ENCODE measurements around the gene TRAPPC11. TPM values are rescaled to one million over a fixed set of nuclear protein-coding genes. Genes with fewer than 3 reads are reported as not detected.
"Not testable (repeated sequence)": the region's sequence is repeated elsewhere in the genome, so short reads cannot be mapped to it uniquely, and the experiment has no call there.

The TRAPPC11 gene
- total RNA-seq, 4 donors from 2014 or later, result 40.6 to 74.2 (median 49.2) TPM

- 83% methylated on average over 6 of the region's 6 CpGs for WGBS
- Histone ChIP-seq H3K36me3 (no peaks in the 10 kb centered on the region), H3K27ac (no peak overlapping the region), H3K27me3 (no peaks in the 10 kb centered on the region), H3K9me3 (no peaks in the 10 kb centered on the region), H3K4me3 (no peak overlapping the region), H3K4me1 (no peaks in the 10 kb centered on the region)
- DNase-seq (ENCODE audit: low spot score in 2 of 2), result no peak
- TF ChIP-seq POLR2AphosphoS5 (IDR thresholded peaks at IDR 0.05) (no peak), CTCF (IDR thresholded peaks at IDR 0.05) (no peak), POLR2A (IDR thresholded peaks at IDR 0.05) (no peak), EP300 (IDR thresholded peaks at IDR 0.05) (no peak)
These were observed 32.9 kb upstream of the TRAPPC11 start for GRCh38 chr4:183626168-183626567.

GRCh38 chr4:183627286-183627685 is 31.8 kb upstream of the TRAPPC11 start:
- H3K4me3 ChIP-seq; H3K27me3 ChIP-seq; H3K27ac ChIP-seq; H3K4me1 ChIP-seq; H3K9me3 ChIP-seq; H3K36me3 ChIP-seq; DNase-seq (ENCODE audit: low spot score in 2 of 2): not testable (repeated sequence)
- 84% methylated on average over 4 of the region's 5 CpGs for WGBS

GRCh38 chr4:183627979-183628588 is 31.0 kb upstream of the TRAPPC11 start:
- WGBS, result 87% methylated on average over 12 of the region's 12 CpGs
- Histone ChIP-seq H3K4me3 (no peak overlapping the region), H3K27ac (no peak overlapping the region), H3K27me3 (no peaks in the 10 kb centered on the region), H3K36me3 (no peaks in the 10 kb centered on the region), H3K4me1 (no peaks in the 10 kb centered on the region), H3K9me3 (no peaks in the 10 kb centered on the region)
- no peak for DNase-seq (ENCODE audit: low spot score in 2 of 2)
- no peak for TF ChIP-seq EP300 (IDR thresholded peaks at IDR 0.05)
- TF ChIP-seq CTCF (IDR thresholded peaks at IDR 0.05), result no peak
- TF ChIP-seq POLR2AphosphoS5 (IDR thresholded peaks at IDR 0.05), result no peak
- TF ChIP-seq POLR2A (IDR thresholded peaks at IDR 0.05), result no peak

- no peak for TF ChIP-seq POLR2AphosphoS5 (IDR thresholded peaks at IDR 0.05)
- no peak for TF ChIP-seq EP300 (IDR thresholded peaks at IDR 0.05)
- TF ChIP-seq CTCF (IDR thresholded peaks at IDR 0.05), result no peak
- no peak for TF ChIP-seq POLR2A (IDR thresholded peaks at IDR 0.05)
- 86% methylated on average over 11 of the region's 11 CpGs for WGBS
- H3K9me3 ChIP-seq, result no peaks in the 10 kb centered on the region
- H3K27me3 ChIP-seq, result no peaks in the 10 kb centered on the region
- no peaks in the 10 kb centered on the region for H3K36me3 ChIP-seq
- H3K4me1 ChIP-seq, result no peaks in the 10 kb centered on the region
- no peak for DNase-seq (ENCODE audit: low spot score in 2 of 2)
- no peak overlapping the region for H3K4me3 ChIP-seq
- no peak overlapping the region for H3K27ac ChIP-seq
These were observed 27.4 kb upstream of the TRAPPC11 start for GRCh38 chr4:183631577-183632198.

DNA sequence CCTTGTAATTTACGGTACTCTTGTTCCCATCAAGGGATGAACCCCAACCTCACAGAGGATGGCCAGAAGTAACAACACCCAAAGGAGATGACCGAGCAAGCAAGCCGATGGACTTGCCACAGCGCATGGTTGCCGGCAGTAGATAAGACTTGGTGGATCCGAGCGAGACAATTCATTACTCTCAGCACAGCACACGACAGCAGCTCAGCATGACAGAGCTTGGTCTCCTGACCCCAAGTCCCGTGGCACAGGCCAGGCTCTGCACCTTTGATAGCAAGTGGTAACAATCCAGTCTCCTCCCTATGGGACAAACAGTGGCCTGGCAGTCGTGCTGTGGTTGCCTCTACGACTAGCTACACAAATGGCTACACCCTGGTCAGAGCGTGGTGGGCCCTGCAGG is 26.4 kb upstream of the TRAPPC11 start:
- 90% methylated on average over 9 of the region's 12 CpGs for WGBS
- Histone ChIP-seq H3K4me1 (peaks cover 6% of the 10 kb centered on the region), H3K27me3 (no peaks in the 10 kb centered on the region), H3K36me3 (no peaks in the 10 kb centered on the region), H3K27ac (no peak overlapping the region), H3K4me3 (no peak overlapping the region), H3K9me3 (no peaks in the 10 kb centered on the region)
- TF ChIP-seq CTCF (IDR thresholded peaks at IDR 0.05), result no peak
- TF ChIP-seq POLR2AphosphoS5 (IDR thresholded peaks at IDR 0.05), result no peak
- no peak for TF ChIP-seq EP300 (IDR thresholded peaks at IDR 0.05)
- no peak for TF ChIP-seq POLR2A (IDR thresholded peaks at IDR 0.05)
- no peak for DNase-seq (ENCODE audit: low spot score in 2 of 2)

Measured in suprapubic skin (tissue), 4 donors.